GM12875 (cell line): ENCODE data around the gene AGO4.

Experiments used
- H3K4me3 ChIP-seq: one replicate; pipeline ENCODE4 v1.5.1; 2011; ENCODE audit warnings: low read depth, low read length, control low read depth
- TF ChIP-seq, protein P1 (sequence below): IDR thresholded peaks from 2 replicates; pipeline ENCODE4 v1.5.1; 2011; ENCODE audit warnings: low read depth, mild to moderate bottlenecking, control low read depth, inconsistent platforms, low read length, moderate library complexity, borderline replicate concordance; ENCODE audit not compliant: insufficient read depth

AGO4 gene

DNA sequence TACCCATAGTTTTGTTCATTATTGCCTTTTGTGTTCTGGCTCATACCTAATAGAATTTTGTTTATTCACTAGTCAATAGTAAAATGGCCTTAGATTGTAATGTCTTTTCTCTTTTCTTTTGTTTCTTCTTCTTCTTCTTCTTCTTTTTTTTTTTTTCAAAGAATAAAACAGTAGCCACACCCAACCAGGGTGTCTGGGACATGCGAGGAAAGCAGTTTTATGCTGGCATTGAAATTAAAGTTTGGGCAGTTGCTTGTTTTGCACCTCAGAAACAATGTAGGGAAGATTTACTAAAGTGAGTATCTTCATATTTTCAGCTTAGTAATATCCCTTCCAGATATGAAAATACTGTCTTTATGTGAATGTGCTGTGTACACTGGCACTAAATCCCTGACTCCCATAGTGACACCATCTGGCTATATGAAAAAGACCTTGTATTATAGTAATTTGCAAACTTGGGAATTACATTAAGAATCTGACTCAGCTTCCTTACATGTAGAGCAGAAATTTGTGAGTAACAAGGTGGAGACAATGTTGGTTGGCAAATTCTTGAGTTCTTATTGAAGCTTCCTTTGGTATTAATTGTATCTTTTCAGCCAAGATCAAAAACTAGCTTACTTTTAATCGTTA lies 24.6 kb downstream of the AGO4 start:
- TF ChIP-seq, protein P1, sequence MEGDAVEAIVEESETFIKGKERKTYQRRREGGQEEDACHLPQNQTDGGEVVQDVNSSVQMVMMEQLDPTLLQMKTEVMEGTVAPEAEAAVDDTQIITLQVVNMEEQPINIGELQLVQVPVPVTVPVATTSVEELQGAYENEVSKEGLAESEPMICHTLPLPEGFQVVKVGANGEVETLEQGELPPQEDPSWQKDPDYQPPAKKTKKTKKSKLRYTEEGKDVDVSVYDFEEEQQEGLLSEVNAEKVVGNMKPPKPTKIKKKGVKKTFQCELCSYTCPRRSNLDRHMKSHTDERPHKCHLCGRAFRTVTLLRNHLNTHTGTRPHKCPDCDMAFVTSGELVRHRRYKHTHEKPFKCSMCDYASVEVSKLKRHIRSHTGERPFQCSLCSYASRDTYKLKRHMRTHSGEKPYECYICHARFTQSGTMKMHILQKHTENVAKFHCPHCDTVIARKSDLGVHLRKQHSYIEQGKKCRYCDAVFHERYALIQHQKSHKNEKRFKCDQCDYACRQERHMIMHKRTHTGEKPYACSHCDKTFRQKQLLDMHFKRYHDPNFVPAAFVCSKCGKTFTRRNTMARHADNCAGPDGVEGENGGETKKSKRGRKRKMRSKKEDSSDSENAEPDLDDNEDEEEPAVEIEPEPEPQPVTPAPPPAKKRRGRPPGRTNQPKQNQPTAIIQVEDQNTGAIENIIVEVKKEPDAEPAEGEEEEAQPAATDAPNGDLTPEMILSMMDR = no peak

DNA sequence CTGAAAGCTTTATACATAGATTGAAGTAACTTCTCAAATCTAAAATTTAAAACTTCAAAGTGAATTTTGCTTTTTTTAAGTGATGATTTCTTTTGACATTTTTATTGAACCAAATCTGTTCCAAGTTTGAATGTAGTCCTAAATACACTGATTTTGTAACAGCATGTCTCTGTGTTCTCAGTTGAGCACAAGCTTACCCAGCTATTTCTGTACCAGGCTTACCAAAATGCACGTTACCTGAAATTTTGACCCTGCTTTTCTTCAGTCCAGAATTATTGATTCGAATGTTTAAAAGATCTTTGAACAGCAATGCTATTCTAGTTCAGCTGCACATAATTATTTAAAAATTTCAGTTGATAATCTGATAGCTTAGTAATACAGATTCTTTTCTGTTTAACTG lies 25.6 kb downstream of the AGO4 start:
- TF ChIP-seq, protein P1 = no peak
- H3K4me3 ChIP-seq = no peak overlapping the region

More for the DNA sequence above, 24.6 kb downstream of the AGO4 start:
- no peak overlapping the region for H3K4me3 ChIP-seq

DNA sequence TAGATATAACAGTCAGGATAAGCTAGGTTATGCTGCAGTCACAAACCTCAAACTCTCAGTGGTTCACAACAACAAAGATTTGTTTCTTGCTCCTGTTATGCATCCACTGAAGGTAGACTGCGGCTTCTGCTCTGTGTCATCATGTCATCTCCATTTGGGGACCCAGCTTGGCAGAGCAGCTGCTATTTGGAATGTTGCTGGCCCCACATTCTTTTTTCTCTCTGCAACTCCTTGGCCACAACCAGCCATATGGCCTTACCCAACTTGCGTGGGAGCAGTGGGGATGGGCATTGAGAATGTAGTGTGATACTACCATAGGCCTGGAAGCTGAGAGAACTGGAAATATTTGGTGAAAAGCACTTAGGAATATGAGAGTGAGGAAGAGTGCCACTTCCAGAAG lies 26.4 kb downstream of the AGO4 start:
- no peak overlapping the region for H3K4me3 ChIP-seq
- TF ChIP-seq, protein P1 = no peak

DNA sequence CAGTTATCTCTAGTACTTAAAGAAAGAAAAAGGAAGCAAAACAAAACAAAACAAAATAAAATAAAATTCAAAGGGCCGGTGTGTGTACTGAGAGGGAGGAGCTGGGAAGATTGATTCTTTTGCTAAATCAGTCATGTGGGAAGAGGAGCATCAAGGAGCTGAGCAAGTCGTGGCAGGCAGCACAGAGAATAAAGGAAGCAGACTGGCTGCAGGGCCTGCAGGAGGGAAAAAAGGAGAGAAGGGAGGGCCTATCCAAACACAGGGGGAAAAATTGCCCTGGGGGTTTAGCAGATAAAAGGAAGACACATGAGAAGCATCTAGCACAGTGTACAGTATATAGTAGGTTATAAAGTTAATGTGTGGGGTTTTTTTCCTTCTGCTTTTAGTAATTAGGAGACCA lies 27.6 kb downstream of the AGO4 start:
- TF ChIP-seq, protein P1 = no peak
- H3K4me3 ChIP-seq = no peak overlapping the region

DNA sequence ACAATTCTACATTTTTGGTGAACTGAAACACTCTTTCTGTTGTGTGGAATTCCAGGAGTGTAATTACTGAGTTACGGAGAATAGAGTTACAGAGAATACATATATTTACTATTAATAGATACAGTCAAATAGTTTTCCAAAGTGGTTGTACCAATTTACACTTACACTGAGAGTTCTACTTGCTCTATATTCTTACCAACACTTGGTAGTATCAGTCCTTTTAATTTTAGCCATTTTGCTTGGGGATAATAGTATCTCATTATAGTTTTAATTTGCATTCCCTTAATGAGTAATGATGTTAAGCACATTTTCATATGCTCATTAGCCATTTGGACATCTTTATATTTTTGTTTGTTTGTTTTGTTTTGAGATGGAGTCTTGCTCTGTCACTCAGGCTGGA lies 28.9 kb downstream of the AGO4 start:
- no peak overlapping the region for H3K4me3 ChIP-seq
- TF ChIP-seq, protein P1 = no peak

DNA sequence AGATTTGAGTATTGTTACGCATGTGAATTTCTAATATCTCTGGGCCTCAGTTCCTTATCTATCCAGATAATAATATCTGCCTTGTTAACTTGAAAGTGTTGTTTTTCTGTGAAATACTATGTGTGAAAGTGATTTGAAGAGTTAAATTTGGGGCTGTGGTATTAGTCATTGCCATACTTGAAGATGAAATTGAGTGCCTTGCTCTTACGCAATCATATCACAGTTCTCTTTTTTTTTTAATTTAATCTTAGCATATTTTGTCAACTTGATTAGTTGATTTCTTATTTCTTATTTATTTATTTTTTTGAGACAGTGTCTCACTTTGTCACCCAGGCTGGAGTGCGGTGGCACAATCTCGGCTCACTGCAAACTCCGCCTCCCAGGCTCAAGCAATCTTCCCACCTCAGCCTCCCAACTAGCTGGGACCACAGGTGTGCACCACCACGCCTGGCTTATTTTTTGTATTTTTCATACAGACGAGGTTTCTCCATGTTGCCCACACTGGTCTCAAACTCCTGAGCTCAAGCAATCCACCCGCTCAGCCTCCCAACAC lies 31.0 kb downstream of the AGO4 start:
- TF ChIP-seq, protein P1 = no peak
- H3K4me3 ChIP-seq = no peak overlapping the region

DNA sequence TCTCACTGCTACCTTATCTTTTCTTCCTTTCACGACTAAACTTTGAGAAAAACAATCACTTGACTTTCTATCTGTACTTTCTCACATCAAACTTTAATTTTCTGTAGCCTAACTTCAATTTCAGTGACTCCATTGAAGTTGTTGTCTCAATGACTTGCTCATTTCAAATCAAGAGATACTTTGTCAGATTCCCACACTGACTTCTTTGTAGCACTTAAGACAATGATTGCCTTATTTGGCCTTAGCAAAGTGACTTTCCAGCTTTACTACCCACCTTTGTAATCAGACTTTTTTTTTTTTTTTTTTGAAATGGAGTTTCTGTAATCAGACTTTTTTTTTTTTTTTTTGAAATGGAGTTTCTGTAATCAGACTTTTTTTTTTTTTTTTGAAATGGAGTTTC lies 37.0 kb downstream of the AGO4 start:
- TF ChIP-seq, protein P1 = no peak
- H3K4me3 ChIP-seq = no peak overlapping the region
